GM13976 (cell line): Measurements from ENCODE around the gene MLF2.

Experiments used
- DNase-seq: peaks from one replicate; pipeline ENCODE4 v3.0.0; 2012; ENCODE audit warnings: low spot score
- CTCF ChIP-seq: IDR thresholded peaks from 2 replicates; pipeline ENCODE4 v1.5.1; 2012; ENCODE audit warnings: borderline replicate concordance, mild to moderate bottlenecking; ENCODE audit not compliant: insufficient read depth; ENCODE audit errors: extremely low read depth, missing control alignments, control extremely low read depth
- in situ Hi-C: fragments of 300-500 bp; cut with MboI; formaldehyde crosslinking; loops from one replicate; pipeline ENCODE4 v1.12.0; 2022; ENCODE audit warnings: low sequenced_read_pairs, mixed read lengths, inconsistent platforms; ENCODE audit not compliant: unreplicated experiment

Gene MLF2

GRCh38 chr12:6734506-6735387, 18.2 kb downstream of the MLF2 start:
- in situ Hi-C loops = no loop called here
- TF ChIP-seq CTCF = no peak
- DNase-seq = no peak

- no peak for DNase-seq
- TF ChIP-seq CTCF = no peak
- in situ Hi-C loops = no loop called here
These were observed 22.8 kb downstream of the MLF2 start for GRCh38 chr12:6730169-6730568.

GRCh38 chr12:6729186-6729585, 23.8 kb downstream of the MLF2 start:
- in situ Hi-C loops = no loop called here
- no peak for DNase-seq
- TF ChIP-seq CTCF = no peak

GRCh38 chr12:6725350-6725749, 27.6 kb downstream of the MLF2 start:
- no peak for DNase-seq
- in situ Hi-C loops = no loop called here
- TF ChIP-seq CTCF = no peak

- TF ChIP-seq CTCF = no peak
- peak; percentile 64 for DNase-seq
- in situ Hi-C loops = no loop called here
These were observed 28.5 kb downstream of the MLF2 start for GRCh38 chr12:6724409-6724797.

- peak; percentile 98 for DNase-seq
- in situ Hi-C loops = no loop called here
- TF ChIP-seq CTCF = peak; percentile 9
These were observed 29.1 kb downstream of the MLF2 start, which contains the start of gene COPS7A for GRCh38 chr12:6723607-6724408. TSS of gene COPS7A (plus strand) at chr12:6724046. CDS start at chr12:6724657, 611 bp downstream.
